ENCODE data around the gene ANKRD65. TPM values are rescaled to one million over a fixed set of nuclear protein-coding genes. Genes with fewer than 3 reads are reported as not detected.
"Not testable (repeated sequence)": the region's sequence is repeated elsewhere in the genome, so short reads cannot be mapped to it uniquely, and the experiment has no call there.

The ANKRD65 gene
- total RNA-seq, 1 experiment from 2014 or later: not detected

DNA sequence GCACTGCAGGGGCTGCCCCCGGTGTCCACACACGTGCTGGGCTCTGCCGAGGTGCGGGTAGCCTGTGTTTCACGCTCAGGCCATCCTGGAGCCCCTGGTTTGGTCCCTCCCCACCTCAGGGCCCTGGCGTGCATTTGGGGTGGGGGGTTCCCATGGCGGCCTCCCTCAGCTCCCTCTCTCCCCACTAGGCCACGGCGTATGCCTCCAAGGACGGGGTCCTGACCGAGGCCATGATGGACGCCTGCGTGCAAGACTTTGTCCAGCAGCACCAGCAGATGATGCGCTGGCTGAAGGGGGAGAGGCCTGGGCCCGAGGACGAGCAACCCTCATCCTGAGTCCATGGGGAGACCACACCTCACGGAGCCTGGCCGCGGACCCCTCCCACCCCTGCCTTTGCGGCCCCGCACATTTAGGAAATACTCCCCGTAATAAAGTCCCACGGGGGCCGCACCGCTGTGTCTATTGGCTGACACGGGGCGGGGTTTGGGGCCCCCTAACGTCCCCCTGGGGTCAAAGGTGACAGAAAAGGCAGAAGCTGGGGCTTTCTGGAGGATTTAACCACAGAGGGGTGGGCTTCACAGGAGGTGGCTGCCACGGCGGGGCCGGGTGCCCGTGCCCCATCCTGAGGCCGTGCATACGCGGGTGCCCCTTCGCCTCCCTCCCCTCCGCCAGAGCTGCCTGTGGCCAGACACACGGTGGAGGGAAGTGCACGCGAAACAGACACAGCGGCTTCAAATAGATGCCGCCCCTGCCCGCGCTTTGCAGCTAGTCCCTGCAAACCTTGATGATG is 47.3 kb upstream of the ANKRD65 start:
- H3K36me3 ChIP-seq (ENCODE audit: control insufficient read depth in 1 of 2, insufficient read depth in 2 of 2, low read length in 2 of 2); POLR2A ChIA-PET; RAD21 ChIA-PET (ENCODE audit: low non-redundant PET in 1 of 2, low total read pairs in 2 of 2, uncharacterized antibody in 2 of 2, unreplicated experiment in 2 of 2); H3K4me2 ChIP-seq (ENCODE audit: low read length); H3K4me3 ChIP-seq (replicated peaks in 1 of 2; ENCODE audit: low read depth in 1 of 2, low read length in 2 of 2); DNase-seq (ENCODE audit: low read depth, low spot score); H3K27ac ChIP-seq (ENCODE audit: low read depth, low read length); H3K27me3 ChIP-seq (ENCODE audit: insufficient read depth, low read length); ATAC-seq; intact Hi-C loops (cut with micrococcal nuclease); H4K20me1 ChIP-seq (ENCODE audit: insufficient read depth); H3K9me2 ChIP-seq (ENCODE audit: insufficient read depth); H2AFZ ChIP-seq (ENCODE audit: low read depth, low read length, poor library complexity, severe bottlenecking); H3K9ac ChIP-seq (ENCODE audit: low read length); BruUV-seq (replicated peaks); H3K9me3 ChIP-seq (ENCODE audit: control insufficient read depth in 1 of 2, insufficient read depth in 1 of 2, low read depth in 1 of 2, low read length in 2 of 2); CTCF ChIA-PET: not testable (repeated sequence)
- H3K79me2 ChIP-seq (ENCODE audit: insufficient read depth, low read length): peaks cover 25% of the 10 kb centered on the region
- peaks cover 8 to 15% of the 10 kb centered on the region in 2 experiments; a peak in 3 of 4 replicates for H3K4me1 ChIP-seq (ENCODE audit: control insufficient read depth in 1 of 2, insufficient read depth in 2 of 2, low read length in 2 of 2)

DNA sequence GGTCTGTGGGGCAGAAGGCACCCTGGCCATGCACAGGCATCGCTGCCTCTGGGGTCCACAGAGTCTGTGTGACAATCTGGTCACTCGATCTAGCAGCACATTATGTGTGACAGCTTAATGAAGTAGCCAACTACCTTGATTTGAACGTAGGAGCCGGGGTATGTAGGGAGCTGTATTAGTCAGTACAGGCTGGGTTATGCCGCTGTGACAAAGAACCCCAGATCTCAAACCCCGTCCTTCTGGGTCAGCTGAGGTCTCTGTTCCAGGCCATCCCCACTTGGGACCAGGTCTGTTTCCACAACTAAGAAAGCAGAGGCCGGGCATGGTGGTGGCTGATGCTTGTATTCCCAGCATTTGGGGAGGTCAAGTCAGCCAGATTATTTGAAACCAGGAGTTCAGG is 42.2 kb upstream of the ANKRD65 start:
- no peak overlapping the region for H3K9ac ChIP-seq (ENCODE audit: low read length)
- intact Hi-C loops (cut with micrococcal nuclease): no loop called here
- no peaks in the 10 kb centered on the region for H3K36me3 ChIP-seq (ENCODE audit: control insufficient read depth in 1 of 2, insufficient read depth in 2 of 2, low read length in 2 of 2)
- H3K9me2 ChIP-seq (ENCODE audit: insufficient read depth): no peaks in the 10 kb centered on the region
- no peak for ATAC-seq
- H4K20me1 ChIP-seq (ENCODE audit: insufficient read depth): no peaks in the 10 kb centered on the region
- no peak overlapping the region for H3K27ac ChIP-seq (ENCODE audit: low read depth, low read length)
- no peak overlapping the region for H2AFZ ChIP-seq (ENCODE audit: low read depth, low read length, poor library complexity, severe bottlenecking)
- ChIA-PET RAD21 (ENCODE audit: low non-redundant PET in 1 of 2, low total read pairs in 2 of 2, uncharacterized antibody in 2 of 2, unreplicated experiment in 2 of 2) (no interaction called here), CTCF (no interaction called here), POLR2A (no interaction called here)
- H3K4me1 ChIP-seq (ENCODE audit: control insufficient read depth in 1 of 2, insufficient read depth in 2 of 2, low read length in 2 of 2): peaks cover 2 to 10% of the 10 kb centered on the region in 2 experiments; a peak in 2 of 4 replicates
- H3K79me2 ChIP-seq (ENCODE audit: insufficient read depth, low read length): no peaks in the 10 kb centered on the region
- BruUV-seq (replicated peaks): no TSS peak
- no peak for DNase-seq (ENCODE audit: low read depth, low spot score)
- H3K4me3 ChIP-seq (replicated peaks in 1 of 2; ENCODE audit: low read depth in 1 of 2, low read length in 2 of 2): no peak overlapping the region
- no peak for TF ChIP-seq ELF1 (IDR thresholded peaks at IDR 0.05; ENCODE audit: borderline replicate concordance, low read depth)
- no peak for TF ChIP-seq EZH2 (IDR thresholded peaks at IDR 0.05)
- TF ChIP-seq, protein P1, sequence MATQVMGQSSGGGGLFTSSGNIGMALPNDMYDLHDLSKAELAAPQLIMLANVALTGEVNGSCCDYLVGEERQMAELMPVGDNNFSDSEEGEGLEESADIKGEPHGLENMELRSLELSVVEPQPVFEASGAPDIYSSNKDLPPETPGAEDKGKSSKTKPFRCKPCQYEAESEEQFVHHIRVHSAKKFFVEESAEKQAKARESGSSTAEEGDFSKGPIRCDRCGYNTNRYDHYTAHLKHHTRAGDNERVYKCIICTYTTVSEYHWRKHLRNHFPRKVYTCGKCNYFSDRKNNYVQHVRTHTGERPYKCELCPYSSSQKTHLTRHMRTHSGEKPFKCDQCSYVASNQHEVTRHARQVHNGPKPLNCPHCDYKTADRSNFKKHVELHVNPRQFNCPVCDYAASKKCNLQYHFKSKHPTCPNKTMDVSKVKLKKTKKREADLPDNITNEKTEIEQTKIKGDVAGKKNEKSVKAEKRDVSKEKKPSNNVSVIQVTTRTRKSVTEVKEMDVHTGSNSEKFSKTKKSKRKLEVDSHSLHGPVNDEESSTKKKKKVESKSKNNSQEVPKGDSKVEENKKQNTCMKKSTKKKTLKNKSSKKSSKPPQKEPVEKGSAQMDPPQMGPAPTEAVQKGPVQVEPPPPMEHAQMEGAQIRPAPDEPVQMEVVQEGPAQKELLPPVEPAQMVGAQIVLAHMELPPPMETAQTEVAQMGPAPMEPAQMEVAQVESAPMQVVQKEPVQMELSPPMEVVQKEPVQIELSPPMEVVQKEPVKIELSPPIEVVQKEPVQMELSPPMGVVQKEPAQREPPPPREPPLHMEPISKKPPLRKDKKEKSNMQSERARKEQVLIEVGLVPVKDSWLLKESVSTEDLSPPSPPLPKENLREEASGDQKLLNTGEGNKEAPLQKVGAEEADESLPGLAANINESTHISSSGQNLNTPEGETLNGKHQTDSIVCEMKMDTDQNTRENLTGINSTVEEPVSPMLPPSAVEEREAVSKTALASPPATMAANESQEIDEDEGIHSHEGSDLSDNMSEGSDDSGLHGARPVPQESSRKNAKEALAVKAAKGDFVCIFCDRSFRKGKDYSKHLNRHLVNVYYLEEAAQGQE (IDR thresholded peaks at IDR 0.05; ENCODE audit: low read depth): no peak
- TF ChIP-seq FOSL1 (IDR thresholded peaks at IDR 0.05; ENCODE audit: low read depth): no peak
- no peak for TF ChIP-seq SIN3A (IDR thresholded peaks at IDR 0.05; ENCODE audit: low read depth)
- TF ChIP-seq SRF (IDR thresholded peaks at IDR 0.05; ENCODE audit: low read depth): no peak
- no peak for TF ChIP-seq ZNF274 (IDR thresholded peaks at IDR 0.05; ENCODE audit: low read depth, low read length)
- TF ChIP-seq, protein P2, sequence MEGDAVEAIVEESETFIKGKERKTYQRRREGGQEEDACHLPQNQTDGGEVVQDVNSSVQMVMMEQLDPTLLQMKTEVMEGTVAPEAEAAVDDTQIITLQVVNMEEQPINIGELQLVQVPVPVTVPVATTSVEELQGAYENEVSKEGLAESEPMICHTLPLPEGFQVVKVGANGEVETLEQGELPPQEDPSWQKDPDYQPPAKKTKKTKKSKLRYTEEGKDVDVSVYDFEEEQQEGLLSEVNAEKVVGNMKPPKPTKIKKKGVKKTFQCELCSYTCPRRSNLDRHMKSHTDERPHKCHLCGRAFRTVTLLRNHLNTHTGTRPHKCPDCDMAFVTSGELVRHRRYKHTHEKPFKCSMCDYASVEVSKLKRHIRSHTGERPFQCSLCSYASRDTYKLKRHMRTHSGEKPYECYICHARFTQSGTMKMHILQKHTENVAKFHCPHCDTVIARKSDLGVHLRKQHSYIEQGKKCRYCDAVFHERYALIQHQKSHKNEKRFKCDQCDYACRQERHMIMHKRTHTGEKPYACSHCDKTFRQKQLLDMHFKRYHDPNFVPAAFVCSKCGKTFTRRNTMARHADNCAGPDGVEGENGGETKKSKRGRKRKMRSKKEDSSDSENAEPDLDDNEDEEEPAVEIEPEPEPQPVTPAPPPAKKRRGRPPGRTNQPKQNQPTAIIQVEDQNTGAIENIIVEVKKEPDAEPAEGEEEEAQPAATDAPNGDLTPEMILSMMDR (IDR thresholded peaks at IDR 0.05 in 2 of 3, conservative IDR thresholded peaks at IDR 0.05 in 1 of 3; ENCODE audit: borderline replicate concordance in 1 of 3, insufficient read depth in 1 of 3, low read depth in 2 of 3, low read length in 2 of 3): no peak
- TF ChIP-seq JUND (IDR thresholded peaks at IDR 0.05): no peak
- TF ChIP-seq EGR1 (IDR thresholded peaks at IDR 0.05; ENCODE audit: low read depth): no peak
- no peaks in the 10 kb centered on the region for H3K9me3 ChIP-seq (ENCODE audit: control insufficient read depth in 1 of 2, insufficient read depth in 1 of 2, low read depth in 1 of 2, low read length in 2 of 2)
- no peaks in the 10 kb centered on the region for H3K27me3 ChIP-seq (ENCODE audit: insufficient read depth, low read length)
- H3K4me2 ChIP-seq (ENCODE audit: low read length): no peak overlapping the region
